MM.1S (cell line): Measurements from ENCODE around the gene DYNC1I1.
A peak's percentile ranks its signal among the peaks of the same experiment; 100 is the strongest.

Source experiments
- CTCF ChIP-seq: fragments of 300-600 bp; sonication (generic); IDR thresholded peaks from 2 replicates; pipeline ENCODE4 v1.5.1; 2016; ENCODE audit warnings: antibody characterized with exemption, low read length, mixed read lengths
- EZH2 ChIP-seq: fragments of 300-600 bp; sonication (generic); optimal IDR thresholded peaks from 2 replicates; pipeline ENCODE3; 2017; ENCODE audit warnings: low read depth, mild to moderate bottlenecking, antibody characterized with exemption, low read length, mixed read lengths
- EZH2phosphoT487 ChIP-seq: fragments of 300-600 bp; sonication (generic); IDR thresholded peaks from 2 replicates; pipeline ENCODE4 v1.6.1; 2018; ENCODE audit warnings: antibody characterized with exemption, low read length

DNA sequence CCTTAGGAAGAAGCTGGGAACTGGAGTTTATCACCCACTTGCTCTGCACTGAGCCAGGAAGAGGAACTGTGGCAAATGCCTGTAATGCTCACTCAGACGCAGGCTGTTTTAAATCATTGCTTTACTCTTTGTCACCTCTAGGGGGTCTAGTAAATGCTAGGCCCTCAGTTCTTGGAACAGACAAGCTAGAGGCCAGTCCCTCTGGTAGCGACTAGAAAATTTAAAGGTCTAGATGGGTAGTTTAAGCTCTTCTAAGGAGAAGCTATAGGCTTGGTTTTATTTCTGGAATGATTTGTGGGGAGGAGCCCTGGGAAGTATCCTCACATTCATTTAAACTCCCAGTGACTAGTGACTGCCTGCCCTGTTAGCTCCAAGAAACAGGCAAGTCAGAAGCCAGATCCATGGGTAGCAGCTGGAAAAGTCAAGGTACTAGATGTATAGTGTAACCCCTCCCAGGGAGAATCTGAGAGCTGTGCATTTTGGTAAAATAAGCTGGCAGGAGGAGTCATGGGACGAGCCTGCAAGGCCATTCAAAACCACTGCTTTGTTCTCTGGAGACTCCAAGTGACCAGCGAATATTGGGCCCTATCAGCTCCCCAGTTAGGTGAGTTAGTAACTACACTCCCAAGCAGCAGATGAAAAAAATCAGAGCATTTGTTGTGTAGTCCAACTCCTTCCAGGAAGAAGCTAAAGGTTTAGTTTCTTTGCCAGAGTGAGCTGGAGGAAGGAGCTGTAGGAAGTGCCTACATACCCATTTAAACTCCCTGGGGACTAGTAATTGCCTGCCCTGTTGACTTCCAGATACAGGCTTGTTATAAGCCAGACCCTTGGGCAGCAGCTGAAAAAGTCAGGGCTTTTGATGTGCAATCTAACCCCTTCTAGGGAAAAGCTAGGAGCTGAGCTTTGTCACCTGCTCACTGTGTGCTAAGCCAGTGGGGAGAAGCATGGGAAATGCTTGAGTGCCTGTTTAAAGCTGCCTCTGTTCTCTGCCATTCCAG is 68.9 kb downstream of the DYNC1I1 start:
- TF ChIP-seq CTCF (peak; percentile 40), EZH2phosphoT487 (no peak), EZH2 (no peak)
